Endothelial cell of umbilical vein (primary cell): ENCODE measurements around the gene OGFOD2.

Experiments used
- POLR2A ChIP-seq: IDR thresholded peaks from 2 replicates; pipeline ENCODE4 v1.6.1; 2012; ENCODE audit warnings: low read depth, mild to moderate bottlenecking, control low read depth, low read length
- POLR2AphosphoS5 ChIP-seq: IDR thresholded peaks from 2 replicates; pipeline ENCODE4 v1.6.1; 2012; ENCODE audit warnings: low read depth, mild to moderate bottlenecking, control low read depth, low read length, moderate library complexity; ENCODE audit not compliant: insufficient read depth
- TF ChIP-seq, protein P1 (sequence below): IDR thresholded peaks from 2 replicates; pipeline ENCODE4 v1.6.1; 2011; ENCODE audit not compliant: insufficient read depth, insufficient read length

DNA sequence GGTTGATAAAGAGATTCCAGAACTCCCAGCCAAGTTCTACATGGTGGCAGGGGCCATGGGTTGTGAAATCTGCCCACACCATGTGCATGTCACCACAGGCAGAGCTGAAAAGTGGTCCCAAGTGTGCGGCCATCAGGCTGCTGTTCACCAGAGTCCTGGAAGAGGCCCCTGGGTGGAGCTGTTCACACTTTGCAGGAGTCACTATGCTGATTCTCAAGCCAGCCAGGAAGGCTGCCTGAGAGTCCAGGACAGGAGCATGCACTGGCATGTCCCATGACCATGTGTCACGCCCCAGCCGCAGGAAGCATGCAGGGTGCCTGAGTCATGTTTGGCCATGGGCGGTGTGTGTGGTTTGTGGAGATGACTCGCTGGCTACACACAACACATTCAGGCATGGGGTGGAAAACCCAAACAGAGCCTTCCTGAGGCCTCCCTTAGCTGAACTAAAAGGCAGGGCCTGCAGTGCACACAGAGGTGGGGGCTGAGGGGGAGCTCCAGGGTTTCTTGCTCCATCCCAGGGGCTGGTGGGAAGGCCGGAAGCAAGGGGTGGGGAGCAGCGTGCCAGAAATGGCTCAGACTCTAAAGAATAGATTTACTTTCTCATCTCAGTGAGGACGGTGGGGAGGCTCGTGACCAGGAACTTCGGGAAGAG, 28.2 kb upstream of the OGFOD2 start:
- peak; percentile 41 for TF ChIP-seq POLR2A
- peak; percentile 82 for TF ChIP-seq POLR2AphosphoS5
- TF ChIP-seq, protein P1, sequence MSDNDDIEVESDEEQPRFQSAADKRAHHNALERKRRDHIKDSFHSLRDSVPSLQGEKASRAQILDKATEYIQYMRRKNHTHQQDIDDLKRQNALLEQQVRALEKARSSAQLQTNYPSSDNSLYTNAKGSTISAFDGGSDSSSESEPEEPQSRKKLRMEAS: peak; percentile 94
